ENCODE data around the gene SERPINA1.
"Not testable (repeated sequence)": the region's sequence is repeated elsewhere in the genome, so short reads cannot be mapped to it uniquely, and the experiment has no call there.

Gene SERPINA1

GRCh38 chr14:94372021-94372605, 16.3 kb downstream of the SERPINA1 start:
- DNase-seq = no peak

- DNase-seq = no peak
Observed at GRCh38 chr14:94370524-94370910, 17.9 kb downstream of the SERPINA1 start.

- not testable (repeated sequence) for DNase-seq
Observed at GRCh38 chr14:94369766-94370523, 18.5 kb downstream of the SERPINA1 start.

GRCh38 chr14:94368956-94369355, 19.4 kb downstream of the SERPINA1 start:
- no peak for DNase-seq

GRCh38 chr14:94368243-94368590, 20.2 kb downstream of the SERPINA1 start:
- DNase-seq = no peak

GRCh38 chr14:94367347-94368242, 20.8 kb downstream of the SERPINA1 start:
- no peak for DNase-seq

- DNase-seq = peak in 3 of 58 donors; percentile 10 to 34 (median 33)
Observed at GRCh38 chr14:94366146-94366915, 22.1 kb downstream of the SERPINA1 start, which contains the start of gene SERPINA2. SERPINA2 (minus strand) TSS chr14:94366698.

- DNase-seq = no peak
Observed at GRCh38 chr14:94365624-94366023, 22.8 kb downstream of the SERPINA1 start.

GRCh38 chr14:94364964-94365363, 23.4 kb downstream of the SERPINA1 start:
- DNase-seq = no peak

GRCh38 chr14:94364037-94364436, 24.4 kb downstream of the SERPINA1 start:
- no peak for DNase-seq

- no peak for DNase-seq
Observed at GRCh38 chr14:94363151-94363624, 25.2 kb downstream of the SERPINA1 start.

GRCh38 chr14:94362614-94363133, 25.7 kb downstream of the SERPINA1 start:
- no peak for DNase-seq

- no peak for DNase-seq
Observed at GRCh38 chr14:94361682-94362081, 26.7 kb downstream of the SERPINA1 start.

GRCh38 chr14:94360945-94361565, 27.3 kb downstream of the SERPINA1 start:
- no peak for DNase-seq

- DNase-seq = no peak
Observed at GRCh38 chr14:94357166-94357565, 31.2 kb downstream of the SERPINA1 start.

- no peak for DNase-seq
Observed at GRCh38 chr14:94356379-94357056, 31.9 kb downstream of the SERPINA1 start.

GRCh38 chr14:94355191-94355794, 33.1 kb downstream of the SERPINA1 start:
- DNase-seq = peak in 20 of 58 donors; percentile 3 to 49 (median 14)

GRCh38 chr14:94354638-94355185, 33.7 kb downstream of the SERPINA1 start:
- DNase-seq = no peak

GRCh38 chr14:94354190-94354589, 34.2 kb downstream of the SERPINA1 start:
- not testable (repeated sequence) for DNase-seq

Measured in anterior cingulate cortex (tissue), 58 donors.